GM13976 (cell line): ENCODE measurements around the gene ATG12.

ENCODE experiments used
- DNase-seq: peaks from one replicate; pipeline ENCODE4 v3.0.0; 2012; ENCODE audit warnings: low spot score
- in situ Hi-C: fragments of 300-500 bp; cut with MboI; formaldehyde crosslinking; loops from one replicate; pipeline ENCODE4 v1.12.0; 2022; ENCODE audit warnings: low sequenced_read_pairs, mixed read lengths, inconsistent platforms; ENCODE audit not compliant: unreplicated experiment
- TF ChIP-seq, protein P1 (sequence below): IDR thresholded peaks from 2 replicates; pipeline ENCODE4 v1.5.1; 2012; ENCODE audit warnings: borderline replicate concordance, mild to moderate bottlenecking; ENCODE audit not compliant: insufficient read depth; ENCODE audit errors: extremely low read depth, missing control alignments, control extremely low read depth

Gene ATG12

DNA sequence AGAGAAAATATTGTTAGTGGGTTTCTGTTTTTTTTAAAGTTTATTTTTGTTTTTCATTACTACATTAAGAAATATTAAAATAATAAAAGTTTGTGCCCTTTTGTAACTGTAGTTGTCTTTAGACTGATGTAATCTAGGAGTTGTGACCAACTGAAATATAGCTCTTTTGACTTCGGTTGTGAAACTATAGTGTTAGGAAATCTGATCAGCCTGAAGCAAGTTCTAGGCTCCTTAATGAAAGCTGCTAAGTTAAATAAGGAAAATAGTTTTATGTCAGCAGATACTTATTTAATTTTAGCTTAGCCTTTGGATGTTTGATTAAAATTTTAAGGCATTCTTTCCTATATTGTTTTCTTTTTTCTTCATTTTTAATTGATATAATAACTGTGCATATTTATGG is 14.6 kb upstream of the ATG12 start:
- no peak for DNase-seq
- in situ Hi-C loops, result no loop called here
- TF ChIP-seq, protein P1, sequence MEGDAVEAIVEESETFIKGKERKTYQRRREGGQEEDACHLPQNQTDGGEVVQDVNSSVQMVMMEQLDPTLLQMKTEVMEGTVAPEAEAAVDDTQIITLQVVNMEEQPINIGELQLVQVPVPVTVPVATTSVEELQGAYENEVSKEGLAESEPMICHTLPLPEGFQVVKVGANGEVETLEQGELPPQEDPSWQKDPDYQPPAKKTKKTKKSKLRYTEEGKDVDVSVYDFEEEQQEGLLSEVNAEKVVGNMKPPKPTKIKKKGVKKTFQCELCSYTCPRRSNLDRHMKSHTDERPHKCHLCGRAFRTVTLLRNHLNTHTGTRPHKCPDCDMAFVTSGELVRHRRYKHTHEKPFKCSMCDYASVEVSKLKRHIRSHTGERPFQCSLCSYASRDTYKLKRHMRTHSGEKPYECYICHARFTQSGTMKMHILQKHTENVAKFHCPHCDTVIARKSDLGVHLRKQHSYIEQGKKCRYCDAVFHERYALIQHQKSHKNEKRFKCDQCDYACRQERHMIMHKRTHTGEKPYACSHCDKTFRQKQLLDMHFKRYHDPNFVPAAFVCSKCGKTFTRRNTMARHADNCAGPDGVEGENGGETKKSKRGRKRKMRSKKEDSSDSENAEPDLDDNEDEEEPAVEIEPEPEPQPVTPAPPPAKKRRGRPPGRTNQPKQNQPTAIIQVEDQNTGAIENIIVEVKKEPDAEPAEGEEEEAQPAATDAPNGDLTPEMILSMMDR, result no peak

DNA sequence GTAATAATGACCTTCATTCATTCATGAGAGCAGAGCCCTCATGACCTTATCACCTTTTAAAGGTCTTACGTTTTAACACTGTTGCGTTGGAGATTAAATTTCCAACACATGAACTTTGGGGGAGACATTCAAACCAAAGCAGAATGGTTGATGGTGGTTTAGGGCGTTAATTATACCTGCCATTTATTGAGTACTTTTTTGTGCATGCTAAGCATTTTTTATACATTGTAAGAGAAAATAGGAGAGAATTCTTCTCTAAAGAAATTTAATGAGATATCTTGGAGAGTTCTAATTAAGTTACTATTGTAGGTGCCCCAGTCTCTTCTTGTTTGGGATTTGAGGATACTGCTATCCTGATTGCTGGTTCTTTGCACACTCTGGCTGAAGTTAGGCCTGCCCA is 12.8 kb upstream of the ATG12 start:
- in situ Hi-C loops, result no loop called here
- DNase-seq, result no peak
- TF ChIP-seq, protein P1, result no peak

DNA sequence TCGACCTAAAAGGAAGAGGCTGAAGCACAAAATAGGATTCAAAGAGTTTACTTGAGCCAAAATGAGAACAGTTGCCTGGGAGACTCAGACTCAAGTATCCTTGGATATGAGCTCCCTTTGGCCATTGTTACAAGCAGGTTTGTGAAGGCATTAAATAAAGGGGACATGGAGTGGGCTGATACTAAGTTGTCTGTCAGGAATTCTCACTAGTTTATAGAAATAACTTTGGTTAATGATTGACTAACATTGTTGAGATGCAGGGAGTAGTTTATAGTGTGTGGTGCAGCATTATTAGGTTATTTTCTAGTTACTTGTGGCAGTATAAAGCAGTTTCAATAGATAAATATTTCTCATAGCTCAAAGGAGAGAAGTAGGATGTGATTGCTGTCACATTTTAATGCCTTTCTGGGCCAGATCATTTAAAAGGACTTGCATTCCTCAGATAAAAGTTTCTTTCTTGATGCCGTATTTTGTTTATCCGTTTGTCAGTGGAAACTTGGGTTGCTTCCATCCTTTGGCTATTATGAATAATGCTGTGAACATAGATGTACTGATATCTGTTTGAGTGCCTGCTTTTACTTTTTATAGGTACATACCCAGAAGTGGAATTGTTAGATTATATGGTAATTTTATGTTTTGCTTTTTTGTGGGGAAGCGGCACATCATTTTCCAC is 9.5 kb upstream of the ATG12 start:
- TF ChIP-seq, protein P1, result no peak
- no peak for DNase-seq
- in situ Hi-C loops, result no loop called here

DNA sequence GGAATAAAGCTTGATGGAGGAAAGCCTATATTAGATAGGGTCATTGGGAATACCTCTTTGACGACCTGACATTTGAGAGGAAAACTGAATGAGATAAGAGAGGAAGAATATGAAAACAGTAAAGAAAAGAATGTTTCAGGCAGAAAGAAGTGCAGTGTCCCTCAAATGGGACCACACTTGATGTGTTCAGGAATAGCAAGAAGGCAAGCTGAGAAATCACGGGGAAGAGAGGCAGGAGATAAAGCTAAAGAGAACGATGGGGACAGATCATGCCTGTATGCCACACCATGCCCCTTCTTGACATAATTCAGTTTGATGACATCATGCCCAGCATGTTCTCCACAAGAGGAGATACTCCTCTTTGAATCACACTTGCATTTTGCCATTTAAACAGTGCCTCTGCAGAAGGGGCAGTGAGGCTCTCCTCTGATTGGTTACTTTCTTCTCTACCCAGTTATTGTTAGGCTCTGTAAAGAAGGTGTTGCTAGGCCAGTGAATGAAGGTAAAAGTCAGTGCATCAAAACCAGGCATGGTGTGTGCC is 8.0 kb upstream of the ATG12 start:
- no peak for DNase-seq
- in situ Hi-C loops, result loop anchor here (25.0 kb wide), 2 partner anchors 213 to 537 kb away; no protein-coding TSS in a partner anchor
- TF ChIP-seq, protein P1, result no peak

DNA sequence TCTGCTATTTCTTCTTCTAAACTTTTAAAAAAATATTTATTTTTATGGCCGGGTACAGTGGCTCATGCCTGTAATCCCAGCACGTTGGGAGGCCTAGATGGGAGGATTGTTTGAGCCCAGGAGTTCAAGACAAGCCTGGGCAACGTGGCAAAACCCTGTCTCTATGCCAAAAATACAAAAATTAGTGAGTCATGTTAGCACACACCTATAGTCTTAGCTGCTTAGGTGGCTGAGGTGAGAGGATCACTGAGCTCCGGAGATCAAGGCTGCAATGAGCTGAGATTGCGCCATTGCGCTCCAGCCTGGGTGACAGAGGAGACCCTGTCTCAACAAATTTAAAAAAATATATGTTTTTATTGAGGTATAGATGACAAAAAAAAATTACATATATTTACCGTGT is 5.9 kb upstream of the ATG12 start:
- in situ Hi-C loops, result loop anchor here (25.0 kb wide), 2 partner anchors 215 to 535 kb away; no protein-coding TSS in a partner anchor
- TF ChIP-seq, protein P1, result no peak
- DNase-seq, result no peak

DNA sequence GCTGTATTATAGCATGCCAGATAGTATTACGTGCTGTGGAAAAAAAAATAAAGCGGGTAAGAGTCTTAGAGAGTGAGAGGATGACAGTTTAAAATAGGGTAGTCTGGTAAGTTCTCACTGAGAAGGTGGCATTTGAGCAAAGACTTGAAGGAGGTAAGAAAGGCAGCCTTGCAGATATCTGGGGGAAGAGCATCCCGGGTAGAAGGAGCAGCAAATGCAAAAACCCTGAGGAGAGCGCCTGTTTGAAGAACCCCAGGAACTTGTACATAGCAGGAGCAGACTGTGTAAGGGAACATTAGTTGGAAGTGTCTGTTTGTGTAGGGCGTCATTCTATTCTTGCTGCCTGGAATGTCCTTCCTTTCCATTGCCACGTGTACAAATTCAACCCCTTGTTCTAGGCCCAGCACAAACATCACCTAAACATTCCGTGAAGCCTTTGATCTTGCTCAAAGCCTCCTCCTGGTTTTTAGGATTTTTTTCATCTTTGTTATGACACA is 3.0 kb upstream of the ATG12 start:
- DNase-seq, result no peak
- TF ChIP-seq, protein P1, result no peak
- in situ Hi-C loops, result loop anchor here (25.0 kb wide), 2 partner anchors 218 to 532 kb away; no protein-coding TSS in a partner anchor
